Thyroid gland (tissue), 4 donors: ENCODE results near the gene GPC6.

Source experiments
- CTCF ChIP-seq, 6 experiments: fragments of 200-600 bp in 3 of 6; fragments of 450-650 bp in 3 of 6; sonication (generic) in 3 of 6; IDR thresholded peaks; one replicate each; pipeline ENCODE4 v1.5.1; 2016 to 2019; ENCODE audit warnings: antibody characterized with exemption in 6 of 6, mild to moderate bottlenecking in 2 of 6, inconsistent platforms in 1 of 6, moderate library complexity in 1 of 6
- POLR2A ChIP-seq, 2 donors: fragments of 450-650 bp; IDR thresholded peaks; one replicate each; pipeline ENCODE4 v1.6.1; 2017; ENCODE audit warnings: antibody characterized with exemption in 2 of 2, mild to moderate bottlenecking in 2 of 2, moderate library complexity in 1 of 2

GRCh38 chr13:93653776-93654175, 427.2 kb downstream of the GPC6 start:
- TF ChIP-seq POLR2A (IDR thresholded peaks at IDR 0.05) (no peak), CTCF (IDR thresholded peaks at IDR 0.05) (no peak)
